T47D (cell line): Measurements from ENCODE around the gene TTC13.
"Not testable (repeated sequence)": the region's sequence is repeated elsewhere in the genome, so short reads cannot be mapped to it uniquely, and the experiment has no call there.

Experiments
- DNase-seq, 2 experiments: peaks; one replicate each; pipeline versions ENCODE4 v3.0.0 to v3.0.0-alpha.2; 2011 to 2012; ENCODE audit warnings: low read depth in 1 of 2, low spot score in 1 of 2
- JUND ChIP-seq: IDR thresholded peaks from 2 replicates; pipeline ENCODE4 v1.6.1; 2012; ENCODE audit warnings: low read depth
- in situ Hi-C: cut with HindIII; loops from 2 replicates; pipeline ENCODE4 v1.10.0; 2016; ENCODE audit warnings: low sequenced_read_pairs, low pct_unique_long_range_greater_than_20kb

TTC13 gene

GRCh38 chr1:231011963-231012362, 33.3 kb upstream of the TTC13 start:
- no peak for TF ChIP-seq JUND
- in situ Hi-C loops: no loop called here
- DNase-seq: no peak

- in situ Hi-C loops: no loop called here
- no peak for DNase-seq
- TF ChIP-seq JUND: no peak
These were observed 32.7 kb upstream of the TTC13 start for GRCh38 chr1:231011360-231011759.

GRCh38 chr1:231007535-231007934, 28.9 kb upstream of the TTC13 start:
- in situ Hi-C loops, DNase-seq: not testable (repeated sequence)

- TF ChIP-seq JUND: no peak
- in situ Hi-C loops: no loop called here
- DNase-seq: no peak
These were observed 23.2 kb upstream of the TTC13 start for GRCh38 chr1:231001892-231002291.

GRCh38 chr1:231000639-231001038, 22.0 kb upstream of the TTC13 start:
- no peak for DNase-seq
- no peak for TF ChIP-seq JUND
- in situ Hi-C loops: no loop called here

GRCh38 chr1:231000201-231000600, 21.5 kb upstream of the TTC13 start:
- in situ Hi-C loops: no loop called here
- no peak for TF ChIP-seq JUND
- DNase-seq: no peak

GRCh38 chr1:230994860-230995259, 16.2 kb upstream of the TTC13 start:
- DNase-seq: no peak
- no peak for TF ChIP-seq JUND
- in situ Hi-C loops: no loop called here

- no peak for TF ChIP-seq JUND
- DNase-seq: peak in 1 of 2 experiments; percentile 33
- in situ Hi-C loops: no loop called here
These were observed 13.6 kb upstream of the TTC13 start for GRCh38 chr1:230992100-230992774.

GRCh38 chr1:230987448-230987847, 8.8 kb upstream of the TTC13 start:
- DNase-seq: no peak
- no peak for TF ChIP-seq JUND
- in situ Hi-C loops: no loop called here

- no peak for DNase-seq
- TF ChIP-seq JUND: no peak
- in situ Hi-C loops: no loop called here
These were observed 8.3 kb upstream of the TTC13 start for GRCh38 chr1:230986976-230987375.

- in situ Hi-C loops: no loop called here
- DNase-seq: no peak
- no peak for TF ChIP-seq JUND
These were observed 7.0 kb upstream of the TTC13 start for GRCh38 chr1:230985711-230986110.

- in situ Hi-C loops, DNase-seq: not testable (repeated sequence)
These were observed 6.2 kb upstream of the TTC13 start for GRCh38 chr1:230984622-230985515.

- DNase-seq: no peak
- in situ Hi-C loops: no loop called here
- TF ChIP-seq JUND: no peak
These were observed 5.2 kb upstream of the TTC13 start for GRCh38 chr1:230983811-230984210.
